Stimulated activated naive CD4-positive, alpha-beta T cell treated with Interleukin-2 at 50 U/mL for 16 hours (primary cell): ENCODE measurements around the gene KDM1A.

Experiments
- DNase-seq: peaks from one replicate; lab custom pipeline; 2025; lab: John Stamatoyannopoulos, UW

Gene KDM1A

GRCh38 chr1:23013657-23014056 is 5.6 kb upstream of the KDM1A start:
- DNase-seq = no peak

DNA sequence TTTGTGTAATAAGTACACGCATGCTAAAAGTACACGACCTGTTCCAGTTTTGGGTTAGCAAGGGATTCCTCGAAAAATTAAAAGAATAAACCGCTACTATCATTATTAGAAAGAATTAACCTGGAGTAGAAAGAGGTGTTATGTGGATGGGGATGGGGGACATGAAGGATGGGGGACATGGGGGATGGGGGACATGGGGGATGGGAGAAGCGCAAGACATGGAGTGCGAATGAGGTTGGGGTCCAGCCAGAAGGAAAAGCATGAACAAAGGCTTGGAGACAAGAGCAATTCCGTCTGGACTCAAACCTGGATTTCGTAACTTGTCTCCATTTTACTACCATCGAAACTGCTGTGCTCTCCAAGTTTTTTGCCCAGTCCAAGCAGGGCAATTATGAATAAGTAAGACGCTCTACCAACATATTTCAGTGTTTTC is 591 bp upstream of the KDM1A start:
- no peak for DNase-seq

DNA sequence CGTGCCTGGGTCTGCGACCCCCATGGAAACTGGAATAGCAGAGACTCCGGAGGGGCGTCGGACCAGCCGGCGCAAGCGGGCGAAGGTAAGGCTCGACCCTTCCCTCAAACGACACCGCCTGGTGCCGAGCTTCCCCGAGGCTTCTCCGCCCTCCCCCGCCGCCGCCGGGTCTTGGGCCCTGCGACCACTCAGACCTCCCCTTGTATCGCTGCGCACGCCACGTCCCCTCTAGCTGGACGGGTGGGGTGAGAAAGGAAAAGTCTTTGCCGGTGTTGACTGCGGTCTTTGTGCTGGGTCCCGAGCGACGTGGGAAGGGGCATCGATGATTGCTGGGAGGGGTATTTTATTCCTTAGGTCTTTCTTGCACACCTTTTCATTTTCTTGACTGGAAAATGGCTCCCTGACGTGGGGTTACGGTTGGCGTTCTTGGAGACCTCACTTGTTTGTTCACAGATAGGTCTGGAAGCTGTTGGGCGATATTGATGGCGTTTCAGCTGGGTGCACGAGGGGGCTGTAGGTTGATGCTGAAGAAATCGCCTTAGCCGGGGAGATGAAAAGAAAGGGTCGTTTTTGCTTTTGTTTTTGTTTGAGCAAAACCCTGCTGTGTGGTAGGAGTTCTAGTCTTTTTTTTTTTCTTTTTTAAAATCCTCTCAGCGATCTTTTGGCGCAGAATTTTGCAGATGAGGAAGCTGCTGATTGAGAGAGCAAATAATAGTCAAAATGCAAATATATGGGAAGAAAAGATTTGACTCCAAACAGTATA is 776 bp downstream of the KDM1A start:
- DNase-seq = peak; percentile 3

DNA sequence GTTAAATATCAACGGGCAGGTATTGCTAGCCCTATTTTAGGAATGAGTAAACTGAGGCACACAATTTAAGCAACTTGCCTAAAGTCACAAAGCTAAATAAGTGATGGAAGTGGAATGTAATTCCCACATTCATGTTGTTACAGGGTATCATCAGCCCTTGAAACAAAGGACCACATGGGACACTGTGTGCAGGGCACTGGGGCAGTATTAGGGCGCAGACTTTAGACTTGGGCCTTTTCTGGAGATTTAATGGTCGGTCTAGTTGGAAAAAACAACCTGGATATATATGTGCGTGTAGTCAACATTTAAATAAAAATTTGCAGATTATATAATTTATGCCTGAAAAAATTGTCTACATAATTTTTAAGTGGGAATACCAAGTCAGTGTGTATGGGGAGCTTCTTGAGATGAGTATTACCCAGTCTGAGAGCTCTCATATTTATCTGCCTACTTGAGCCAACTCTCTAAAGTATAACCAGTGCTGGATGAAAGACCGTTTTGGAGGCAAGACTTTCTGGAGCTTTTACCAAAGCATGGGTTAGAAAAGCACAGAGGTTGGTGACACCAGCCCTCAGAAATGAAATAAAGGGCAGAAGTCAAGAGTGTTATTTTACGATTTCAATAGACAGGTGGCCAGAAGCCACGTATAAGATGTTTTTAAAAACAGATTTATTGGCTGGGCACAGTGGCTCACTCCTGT is 1.6 kb downstream of the KDM1A start:
- DNase-seq = no peak

- DNase-seq = no peak
Observed at GRCh38 chr1:23021834-23022233, 2.6 kb downstream of the KDM1A start.

DNA sequence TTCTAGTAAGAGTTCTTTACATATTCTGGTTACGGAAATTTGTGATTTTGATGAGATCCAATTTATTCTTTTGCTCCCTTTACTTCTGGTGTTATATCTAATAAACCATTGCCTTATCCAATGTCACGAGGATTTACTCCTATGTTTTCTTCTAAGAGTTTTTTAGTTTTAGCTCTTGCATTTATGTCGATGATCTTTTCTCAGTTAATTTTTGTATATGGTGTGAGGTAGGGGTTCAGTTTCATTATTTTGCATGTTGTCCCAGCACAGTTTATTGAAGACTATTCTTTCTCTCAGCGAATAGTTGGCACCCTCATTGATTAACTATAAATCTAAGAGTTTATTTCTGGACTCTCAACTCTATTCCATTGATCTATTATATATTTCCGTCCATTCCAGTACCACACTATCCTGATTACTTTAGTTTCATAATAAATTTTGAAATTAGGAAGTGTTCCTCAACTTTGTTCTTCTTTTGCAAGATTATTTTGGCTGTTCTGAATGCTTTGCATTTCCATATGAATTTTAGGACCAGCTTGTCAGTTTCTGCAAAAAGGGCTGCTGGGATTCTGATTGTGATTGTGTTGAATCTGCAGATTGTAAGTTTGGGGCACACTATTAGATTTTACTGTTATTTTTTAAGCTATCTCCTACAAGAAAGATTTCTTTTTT is 4.0 kb downstream of the KDM1A start:
- no peak for DNase-seq

DNA sequence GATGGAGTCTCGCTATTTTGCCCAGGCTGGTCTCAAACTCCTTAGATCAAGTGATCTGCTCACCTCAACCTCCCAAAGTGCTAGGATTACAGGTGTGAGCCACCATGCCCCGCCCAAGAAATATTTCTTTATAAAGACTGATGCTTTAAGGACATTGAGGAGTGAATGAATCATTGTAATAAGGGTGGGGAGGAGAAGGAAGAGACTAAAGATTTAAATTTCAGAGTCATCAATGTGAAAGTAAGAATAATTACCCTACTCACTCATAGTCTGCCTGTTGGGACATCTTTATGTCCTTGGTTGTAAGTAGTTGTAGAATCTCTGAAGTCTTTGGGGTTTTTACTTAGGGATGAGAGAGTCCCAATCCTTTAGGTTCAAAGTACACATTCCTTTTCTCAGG is 7.3 kb downstream of the KDM1A start:
- DNase-seq = no peak

DNA sequence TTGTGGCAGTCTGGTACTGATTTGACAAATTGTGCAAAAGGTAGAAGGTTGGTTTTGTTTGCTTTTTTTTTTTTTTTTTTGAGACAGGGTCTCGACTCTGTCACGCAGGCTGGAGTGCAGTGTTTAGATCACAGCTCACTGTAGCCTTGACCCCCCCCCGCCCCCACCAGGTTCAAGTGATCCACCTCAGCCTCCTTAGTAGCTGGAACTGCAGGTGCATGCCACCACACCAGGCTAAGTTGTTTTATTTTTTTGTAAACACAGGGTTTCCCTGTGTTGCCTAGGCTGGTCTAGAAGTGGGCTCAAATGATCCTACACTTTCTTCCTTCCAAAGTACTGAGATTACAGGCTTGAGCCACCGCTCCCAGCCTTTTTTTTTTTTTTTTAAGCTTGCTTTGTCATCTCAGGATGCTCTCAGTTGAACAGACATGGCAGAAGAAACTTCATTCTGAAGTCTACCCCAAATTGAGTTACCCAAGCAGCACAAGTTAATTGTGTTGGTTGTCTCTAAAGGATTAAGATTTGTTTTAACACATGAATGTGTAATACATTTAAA is 8.2 kb downstream of the KDM1A start:
- no peak for DNase-seq

DNA sequence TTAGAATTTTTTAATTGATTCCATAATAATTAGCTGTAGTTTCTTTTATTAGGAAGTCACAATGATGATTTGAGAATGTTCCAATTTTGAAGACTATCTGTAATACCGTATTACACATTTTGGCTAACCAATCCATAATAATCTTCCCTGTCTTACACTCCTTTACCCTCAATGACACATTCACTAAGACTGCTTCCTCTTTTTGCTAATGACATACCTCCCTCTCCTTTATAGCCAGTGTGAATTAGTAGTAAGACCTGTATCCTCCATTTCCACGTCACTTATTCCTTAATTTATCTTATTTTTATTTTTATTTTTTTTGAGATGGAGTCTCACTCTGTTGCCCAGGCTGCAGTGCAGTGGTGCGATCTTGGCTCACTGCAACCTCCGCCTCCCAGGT is 10.1 kb downstream of the KDM1A start:
- DNase-seq = no peak

DNA sequence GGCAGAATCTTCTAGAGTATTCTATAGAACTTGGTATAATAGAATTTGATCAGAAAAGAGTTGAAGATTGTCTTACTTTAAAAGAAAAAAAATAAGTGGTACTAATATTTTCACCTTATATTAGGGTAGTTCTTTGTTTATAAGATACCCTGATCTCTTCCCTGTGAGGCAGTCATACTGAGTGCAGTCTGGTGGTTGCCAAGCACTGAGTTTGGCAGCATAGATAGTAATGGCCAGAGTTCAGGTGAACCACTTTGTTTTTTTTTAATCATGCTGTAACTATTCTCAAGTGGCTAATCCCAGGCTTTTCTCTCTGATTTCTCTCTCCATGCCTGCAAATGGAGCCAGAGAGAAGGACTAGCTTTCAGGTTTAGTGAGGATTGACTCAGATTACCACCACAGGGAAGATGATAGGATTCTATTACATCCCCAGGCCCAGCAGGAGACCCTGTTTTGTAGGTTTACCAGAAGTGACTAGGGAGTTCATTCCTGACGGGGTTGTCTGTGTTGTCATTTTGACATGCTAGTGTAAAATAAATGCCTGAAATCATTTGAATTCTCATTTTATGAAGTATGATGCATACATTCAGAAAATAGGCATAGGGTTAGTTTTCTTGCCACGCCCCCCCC is 16.7 kb downstream of the KDM1A start:
- DNase-seq = no peak

DNA sequence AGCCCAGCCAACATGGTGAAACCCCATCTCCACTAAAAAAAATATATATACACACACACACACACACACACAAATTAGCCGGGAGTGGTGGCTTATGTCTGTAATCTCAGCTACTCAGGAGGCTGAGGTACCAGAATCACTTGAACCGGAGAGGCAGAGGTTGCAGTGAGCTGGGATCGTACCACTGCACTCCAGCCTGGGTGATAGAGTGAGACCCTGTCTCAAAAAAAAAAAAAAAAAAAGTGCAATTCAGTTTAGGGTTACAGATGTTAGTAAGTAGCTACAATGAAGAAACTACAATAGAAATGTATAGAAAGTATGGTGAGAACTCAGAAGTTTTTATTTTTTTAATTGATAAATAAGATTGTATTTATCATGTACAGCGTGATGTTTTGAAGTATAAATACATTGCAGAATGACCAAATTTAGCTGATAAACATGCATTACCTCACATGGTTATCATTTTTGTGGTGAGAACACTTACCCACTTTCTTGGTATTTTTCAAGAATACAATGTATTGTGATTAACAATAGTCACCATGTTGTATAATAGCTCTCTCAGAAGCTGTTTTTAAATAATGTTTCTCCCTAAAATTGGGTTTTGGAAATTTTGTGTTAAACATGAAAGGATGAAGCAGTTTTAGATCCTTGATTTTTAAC is 17.9 kb downstream of the KDM1A start:
- no peak for DNase-seq

DNA sequence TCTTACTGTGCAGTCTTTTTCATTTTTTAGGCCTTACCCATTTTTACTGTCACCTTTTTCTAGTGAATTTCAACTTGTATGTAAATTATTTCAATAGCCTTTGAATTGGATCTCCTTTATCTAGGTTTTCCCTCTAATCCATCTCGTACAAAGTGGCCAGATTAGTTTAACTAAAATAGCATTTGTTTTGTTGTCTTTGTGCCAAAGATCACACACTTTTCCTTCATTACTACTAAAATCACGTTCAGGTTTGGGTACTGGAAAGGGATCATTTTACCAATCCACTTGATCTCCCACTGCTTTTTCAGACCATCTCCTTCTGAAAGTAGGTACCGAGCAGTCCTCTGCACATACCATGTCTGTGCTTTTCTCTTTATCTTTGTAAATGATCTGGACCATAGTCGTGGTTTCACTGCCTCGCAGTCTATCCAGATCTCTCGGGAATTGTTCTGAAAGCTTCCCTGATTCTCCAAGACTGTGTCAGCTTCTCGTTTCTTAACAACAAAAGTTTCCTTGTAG is 20.1 kb downstream of the KDM1A start:
- no peak for DNase-seq

DNA sequence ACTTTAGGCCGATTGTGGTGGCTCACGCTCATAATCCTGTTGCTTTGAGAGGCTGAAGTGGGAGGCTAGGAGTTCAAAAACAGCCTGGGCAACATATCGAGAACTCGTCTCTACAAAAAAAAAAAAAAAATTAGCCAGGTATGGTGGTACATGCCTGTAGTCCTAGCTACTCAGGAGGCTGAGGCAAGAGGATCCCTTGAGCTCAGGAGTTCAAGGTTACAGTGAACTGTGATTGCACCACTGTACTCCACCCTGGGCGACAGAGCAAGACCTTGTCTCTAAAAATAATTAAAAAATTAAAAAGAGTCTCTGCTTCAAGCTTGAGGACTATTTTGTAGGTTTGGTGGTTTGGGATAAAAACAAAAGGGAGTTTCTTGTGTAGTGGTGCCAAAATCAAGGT is 21.2 kb downstream of the KDM1A start:
- DNase-seq = no peak

- DNase-seq = no peak
Observed at GRCh38 chr1:23044035-23044434, 24.8 kb downstream of the KDM1A start.

DNA sequence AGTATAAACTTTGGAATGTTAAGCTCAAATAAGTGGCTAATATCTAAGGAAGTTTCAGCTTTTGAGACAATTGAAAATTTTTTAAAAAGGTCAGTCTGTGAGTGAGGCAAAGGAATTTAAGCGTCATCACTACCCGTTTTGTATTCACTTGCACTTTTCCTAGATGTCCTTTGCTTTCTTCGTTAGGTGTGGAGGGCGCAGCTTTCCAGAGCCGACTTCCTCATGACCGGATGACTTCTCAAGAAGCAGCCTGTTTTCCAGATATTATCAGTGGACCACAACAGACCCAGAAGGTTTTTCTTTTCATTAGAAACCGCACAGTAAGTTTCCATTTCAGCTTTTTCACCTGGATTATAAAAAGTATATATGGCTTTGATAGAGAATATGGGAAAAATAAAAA is 30.9 kb downstream of the KDM1A start:
- DNase-seq = no peak

- no peak for DNase-seq
Observed at GRCh38 chr1:23051290-23051909, 32.1 kb downstream of the KDM1A start.

DNA sequence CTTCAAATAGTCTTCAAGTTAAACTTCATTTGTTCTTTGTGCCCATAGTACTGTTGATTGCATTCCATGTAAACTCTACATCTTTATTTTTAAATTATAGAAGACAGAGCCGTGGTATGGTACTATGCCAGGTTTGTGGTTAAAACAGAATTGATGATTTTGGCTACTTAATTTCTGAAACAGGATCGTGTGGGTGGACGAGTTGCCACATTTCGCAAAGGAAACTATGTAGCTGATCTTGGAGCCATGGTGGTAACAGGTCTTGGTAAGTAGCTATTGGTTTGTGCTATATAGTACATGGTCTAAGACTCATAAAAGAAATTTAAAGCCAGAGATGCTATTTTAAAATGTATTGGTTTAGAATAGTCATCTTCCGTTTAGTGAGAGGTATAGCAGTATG is 38.0 kb downstream of the KDM1A start:
- no peak for DNase-seq

DNA sequence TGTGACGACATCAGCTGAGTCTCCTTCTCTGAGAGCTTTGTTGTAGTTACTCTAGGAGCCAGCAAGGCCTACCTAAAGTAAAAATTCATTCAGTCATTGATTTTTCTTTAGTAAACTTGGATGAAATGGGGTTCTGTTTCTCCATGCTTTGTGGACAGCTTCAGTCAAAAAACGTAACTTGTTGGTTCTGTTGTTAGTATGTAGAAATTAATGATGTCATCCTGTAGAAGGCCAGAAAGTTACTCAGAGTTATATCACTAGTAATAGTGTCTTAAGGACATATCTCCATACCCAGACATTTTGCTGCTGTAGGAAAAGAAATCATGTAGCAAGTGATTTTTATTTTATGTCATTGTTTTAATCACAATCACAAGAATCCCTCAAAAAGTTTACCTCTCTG is 43.0 kb downstream of the KDM1A start:
- no peak for DNase-seq

DNA sequence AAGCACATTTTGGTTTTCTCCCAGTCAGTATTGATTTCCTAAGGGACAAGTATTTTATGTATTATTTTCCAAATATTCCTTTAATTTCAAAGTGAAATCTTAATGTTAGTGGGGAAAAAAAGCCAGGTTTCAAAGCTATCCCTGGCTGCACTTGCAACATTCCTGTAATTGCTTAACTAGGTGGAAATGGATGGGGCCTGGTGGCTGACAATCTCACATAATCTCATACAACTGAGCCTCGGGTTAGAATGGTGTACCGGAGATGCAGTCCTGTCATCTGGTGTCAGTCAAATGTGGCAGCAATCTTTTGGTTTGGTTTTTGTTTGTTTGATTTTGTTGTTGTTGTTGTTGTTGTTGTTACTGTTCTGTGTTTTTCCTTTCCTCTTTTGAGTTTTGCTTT is 46.1 kb downstream of the KDM1A start:
- no peak for DNase-seq

DNA sequence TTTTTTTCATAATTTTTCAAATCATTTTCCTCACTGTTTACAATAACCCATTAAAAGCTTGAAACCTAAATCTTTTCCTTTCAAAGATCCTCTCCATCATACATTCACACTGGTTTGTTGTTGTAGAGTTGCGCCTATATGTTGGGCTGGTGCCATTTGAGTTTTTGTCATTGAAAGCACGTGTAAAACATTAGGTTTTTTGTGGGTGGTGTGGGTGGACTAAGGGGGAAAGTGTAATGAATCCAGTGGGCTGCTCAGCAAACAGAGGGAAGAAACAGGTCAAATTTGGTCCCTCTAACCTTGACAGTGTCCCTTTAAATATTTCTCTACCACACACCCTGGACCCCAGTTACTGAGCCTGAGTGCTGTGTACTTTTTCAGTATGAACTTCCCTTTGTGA is 46.8 kb downstream of the KDM1A start:
- DNase-seq = no peak

DNA sequence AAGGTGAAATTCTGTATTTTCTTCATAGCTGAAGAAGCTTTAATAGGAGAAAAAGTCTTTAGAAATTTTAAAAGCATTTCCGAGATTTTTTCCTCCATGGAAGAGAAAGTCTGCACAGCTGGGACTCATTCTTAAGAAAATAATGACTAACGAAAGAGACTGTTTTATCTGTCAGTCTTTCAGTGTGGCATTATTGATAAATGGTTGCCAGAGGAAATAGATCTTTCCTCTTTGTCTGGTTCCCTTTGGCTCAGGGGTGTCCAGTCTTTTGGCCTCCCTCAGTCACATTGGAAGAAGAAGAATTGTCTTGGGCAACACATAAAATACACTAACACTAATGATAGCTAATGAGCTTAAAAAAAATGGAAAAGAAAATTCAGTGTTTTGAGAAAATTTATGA is 49.9 kb downstream of the KDM1A start:
- no peak for DNase-seq
